IPS-NIHi7 (cell line): ENCODE measurements around the gene MINPP1.
"Not testable (repeated sequence)": the region's sequence is repeated elsewhere in the genome, so short reads cannot be mapped to it uniquely, and the experiment has no call there.

Experiments used
- DNase-seq: peaks from one replicate; pipeline ENCODE4 v3.0.0; 2012; ENCODE audit warnings: mixed read lengths; ENCODE audit errors: extremely low spot score

The MINPP1 gene, protein sequence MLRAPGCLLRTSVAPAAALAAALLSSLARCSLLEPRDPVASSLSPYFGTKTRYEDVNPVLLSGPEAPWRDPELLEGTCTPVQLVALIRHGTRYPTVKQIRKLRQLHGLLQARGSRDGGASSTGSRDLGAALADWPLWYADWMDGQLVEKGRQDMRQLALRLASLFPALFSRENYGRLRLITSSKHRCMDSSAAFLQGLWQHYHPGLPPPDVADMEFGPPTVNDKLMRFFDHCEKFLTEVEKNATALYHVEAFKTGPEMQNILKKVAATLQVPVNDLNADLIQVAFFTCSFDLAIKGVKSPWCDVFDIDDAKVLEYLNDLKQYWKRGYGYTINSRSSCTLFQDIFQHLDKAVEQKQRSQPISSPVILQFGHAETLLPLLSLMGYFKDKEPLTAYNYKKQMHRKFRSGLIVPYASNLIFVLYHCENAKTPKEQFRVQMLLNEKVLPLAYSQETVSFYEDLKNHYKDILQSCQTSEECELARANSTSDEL

DNA sequence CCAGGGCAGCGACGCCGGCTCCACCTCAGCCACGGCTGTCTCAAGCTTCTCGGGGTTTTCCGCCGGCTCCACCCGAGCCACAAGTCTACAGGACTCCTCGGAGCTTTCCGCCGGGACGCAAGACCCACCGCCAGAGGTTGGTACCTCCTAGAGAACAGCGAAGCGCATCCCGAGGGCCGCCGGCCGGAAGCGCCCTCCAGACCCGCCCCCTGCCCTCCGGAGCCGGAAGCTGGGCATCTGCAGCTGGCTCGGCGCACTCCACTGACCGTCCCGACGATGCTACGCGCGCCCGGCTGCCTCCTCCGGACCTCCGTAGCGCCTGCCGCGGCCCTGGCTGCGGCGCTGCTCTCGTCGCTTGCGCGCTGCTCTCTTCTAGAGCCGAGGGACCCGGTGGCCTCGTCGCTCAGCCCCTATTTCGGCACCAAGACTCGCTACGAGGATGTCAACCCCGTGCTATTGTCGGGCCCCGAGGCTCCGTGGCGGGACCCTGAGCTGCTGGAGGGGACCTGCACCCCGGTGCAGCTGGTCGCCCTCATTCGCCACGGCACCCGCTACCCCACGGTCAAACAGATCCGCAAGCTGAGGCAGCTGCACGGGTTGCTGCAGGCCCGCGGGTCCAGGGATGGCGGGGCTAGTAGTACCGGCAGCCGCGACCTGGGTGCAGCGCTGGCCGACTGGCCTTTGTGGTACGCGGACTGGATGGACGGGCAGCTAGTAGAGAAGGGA lies at the start of gene MINPP1:
Gene MINPP1, plus strand, starts transcription at position 254 of the 726 bp plus-strand sequence. Its CDS starts 23 bp downstream, at position 277.
- DNase-seq = peak; percentile 97

DNA sequence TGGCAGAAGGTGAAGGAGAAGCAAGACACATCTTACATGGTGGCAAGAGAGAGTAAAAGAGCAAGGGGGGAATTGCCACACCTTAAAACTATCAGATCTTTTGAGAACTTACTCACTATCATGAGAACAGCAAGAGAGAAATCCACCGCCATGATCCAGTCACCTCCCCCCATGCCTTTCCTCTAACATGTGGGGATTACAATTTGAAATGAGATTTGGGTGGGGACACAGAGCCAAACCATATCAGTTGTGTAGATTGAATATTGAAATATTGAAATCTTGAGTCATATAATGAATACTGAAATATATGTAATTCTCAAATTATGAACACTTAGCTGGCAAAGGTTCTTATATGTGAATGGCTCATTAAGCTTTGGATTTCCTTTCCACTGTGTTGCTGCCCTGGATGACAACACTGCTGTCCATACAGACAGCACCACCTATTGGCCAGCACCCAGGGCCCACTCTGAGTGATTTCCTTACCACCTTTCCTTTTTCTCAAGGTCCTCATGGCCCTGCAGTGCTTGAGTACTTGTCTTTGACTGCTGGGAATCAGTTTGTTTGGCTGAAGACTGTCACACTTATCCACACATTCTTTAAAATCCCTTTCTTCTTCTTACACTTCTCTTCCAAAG lies 48.0 kb upstream of the MINPP1 start:
- not testable (repeated sequence) for DNase-seq

DNA sequence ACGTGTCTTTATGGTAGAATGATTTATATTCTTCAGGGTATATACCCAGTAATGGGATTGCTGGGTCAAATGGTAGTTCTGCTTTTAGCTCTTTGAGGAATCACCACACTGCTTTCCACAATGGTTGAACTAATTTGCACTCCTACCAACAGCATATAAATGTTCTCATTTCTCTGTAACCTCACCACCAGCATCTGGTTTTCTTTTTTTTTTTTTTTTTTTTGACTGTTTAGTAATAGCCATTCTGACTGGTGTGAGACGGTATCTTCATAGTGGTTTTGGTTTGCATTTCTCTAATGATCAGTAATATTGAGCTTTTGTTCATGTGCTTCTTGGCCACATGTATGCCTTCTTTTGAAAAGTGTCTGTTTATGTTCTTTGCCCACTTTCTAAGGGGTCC lies 42.9 kb upstream of the MINPP1 start:
- not testable (repeated sequence) for DNase-seq

DNA sequence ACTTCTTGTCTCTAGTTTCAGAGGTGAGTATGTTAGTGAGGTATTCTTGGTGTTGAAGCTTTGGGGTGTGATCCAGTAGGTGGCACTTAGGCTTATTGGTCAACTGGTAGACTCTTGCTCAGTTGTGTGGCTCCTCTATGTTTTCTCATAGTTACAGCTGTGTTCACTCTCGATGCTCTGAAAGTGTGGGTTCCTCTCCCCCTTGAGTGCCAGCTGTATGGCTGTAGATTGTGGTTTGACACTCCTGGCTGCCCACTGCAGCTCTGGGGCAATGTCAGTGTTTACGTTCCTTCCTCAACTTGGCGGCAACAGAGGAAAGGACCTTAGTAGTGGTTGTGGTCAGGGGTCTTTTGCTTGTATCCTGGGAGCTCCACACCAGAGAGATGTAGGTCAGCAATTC lies 37.8 kb upstream of the MINPP1 start:
- not testable (repeated sequence) for DNase-seq

DNA sequence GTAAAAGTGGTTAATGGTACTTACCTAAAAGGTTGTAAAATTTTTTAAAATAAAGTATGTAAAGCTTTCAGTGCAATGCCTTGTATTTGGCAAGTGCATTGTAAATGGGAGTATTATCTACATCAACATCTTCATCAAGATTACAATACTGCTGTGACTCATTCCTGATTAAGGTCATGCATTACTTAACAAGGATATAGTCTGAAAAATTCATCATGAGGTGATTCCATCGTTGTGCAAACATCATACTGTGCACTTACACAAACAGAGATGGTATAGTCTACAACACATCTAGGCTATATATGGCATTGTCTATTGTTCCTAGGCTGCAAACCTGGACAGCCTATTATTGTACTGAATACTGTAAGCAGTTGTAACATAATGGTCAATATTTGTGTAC lies 16.0 kb upstream of the MINPP1 start:
- not testable (repeated sequence) for DNase-seq

DNA sequence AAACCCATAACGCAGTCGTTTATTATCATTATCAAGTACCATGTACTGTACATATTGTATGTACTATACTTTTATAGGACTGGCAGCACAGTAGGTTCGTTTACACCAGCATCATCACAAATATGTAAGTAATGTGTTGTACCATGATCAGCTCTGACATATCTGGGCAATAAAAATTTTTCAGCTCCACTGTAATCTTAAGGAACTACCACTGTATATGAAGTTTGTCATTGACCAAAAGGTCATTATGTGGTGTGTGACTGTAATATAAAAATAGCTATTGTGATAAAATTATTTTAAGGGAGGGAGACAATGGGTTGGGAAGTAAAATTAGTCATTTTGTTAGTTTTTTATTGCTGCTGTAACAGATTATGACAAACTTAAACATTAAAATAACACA lies 14.4 kb upstream of the MINPP1 start:
- DNase-seq = not testable (repeated sequence)

DNA sequence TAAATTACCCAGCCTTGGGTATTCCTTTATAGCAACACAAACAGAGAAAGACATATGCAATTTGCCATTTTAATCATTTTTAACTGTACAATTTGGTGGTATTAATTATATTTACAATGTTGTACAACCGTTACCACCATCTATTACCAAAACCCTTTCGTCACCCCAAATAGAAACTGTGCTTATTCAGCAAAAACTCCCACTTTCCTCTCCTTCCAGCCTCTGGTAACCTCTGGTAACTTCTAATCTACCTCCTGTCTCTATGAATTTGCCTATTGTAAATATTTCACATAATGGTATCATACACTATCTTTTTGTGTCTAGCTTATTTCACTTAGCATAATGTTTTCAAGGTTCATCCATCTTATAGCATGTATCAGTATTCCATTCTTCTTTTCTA lies 12.2 kb upstream of the MINPP1 start:
- not testable (repeated sequence) for DNase-seq

DNA sequence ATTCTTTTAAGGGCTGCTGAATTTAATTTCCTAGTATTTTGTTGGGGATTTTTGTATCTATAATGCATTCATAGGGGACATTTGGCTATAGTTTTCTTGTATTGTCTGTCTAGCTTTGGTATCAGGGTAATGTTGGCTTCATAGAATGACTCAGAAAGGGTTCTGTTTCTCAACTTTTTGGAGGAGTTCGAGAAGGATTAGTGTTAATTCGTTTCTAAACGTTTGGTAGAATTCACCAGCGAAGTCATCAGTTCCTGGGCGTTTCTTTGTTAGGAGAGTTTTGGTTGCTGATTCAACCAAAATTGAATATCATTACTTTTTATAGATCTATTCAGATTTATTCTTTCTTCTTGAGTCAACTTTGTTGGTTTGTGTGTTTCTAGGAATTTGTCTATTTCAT lies 9.2 kb upstream of the MINPP1 start:
- not testable (repeated sequence) for DNase-seq

DNA sequence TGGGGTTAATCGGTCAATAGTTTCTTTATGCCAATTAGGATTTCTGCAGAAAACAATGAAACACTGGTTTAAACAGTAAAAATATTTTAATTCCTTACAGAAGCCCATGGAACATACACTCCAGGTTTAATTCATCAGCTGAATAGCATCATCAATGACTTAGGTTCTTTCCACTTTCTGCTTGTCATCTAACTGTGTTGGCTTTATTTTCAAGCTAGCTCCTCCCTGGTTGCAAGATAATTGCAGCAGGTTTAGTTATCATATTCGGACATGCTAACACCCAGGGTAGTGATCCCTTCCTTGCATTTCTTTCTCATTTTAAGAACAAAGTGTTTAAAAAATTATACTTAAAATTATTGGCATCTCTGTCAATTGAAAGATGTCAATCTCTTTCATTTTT lies 7.3 kb upstream of the MINPP1 start:
- DNase-seq = not testable (repeated sequence)

DNA sequence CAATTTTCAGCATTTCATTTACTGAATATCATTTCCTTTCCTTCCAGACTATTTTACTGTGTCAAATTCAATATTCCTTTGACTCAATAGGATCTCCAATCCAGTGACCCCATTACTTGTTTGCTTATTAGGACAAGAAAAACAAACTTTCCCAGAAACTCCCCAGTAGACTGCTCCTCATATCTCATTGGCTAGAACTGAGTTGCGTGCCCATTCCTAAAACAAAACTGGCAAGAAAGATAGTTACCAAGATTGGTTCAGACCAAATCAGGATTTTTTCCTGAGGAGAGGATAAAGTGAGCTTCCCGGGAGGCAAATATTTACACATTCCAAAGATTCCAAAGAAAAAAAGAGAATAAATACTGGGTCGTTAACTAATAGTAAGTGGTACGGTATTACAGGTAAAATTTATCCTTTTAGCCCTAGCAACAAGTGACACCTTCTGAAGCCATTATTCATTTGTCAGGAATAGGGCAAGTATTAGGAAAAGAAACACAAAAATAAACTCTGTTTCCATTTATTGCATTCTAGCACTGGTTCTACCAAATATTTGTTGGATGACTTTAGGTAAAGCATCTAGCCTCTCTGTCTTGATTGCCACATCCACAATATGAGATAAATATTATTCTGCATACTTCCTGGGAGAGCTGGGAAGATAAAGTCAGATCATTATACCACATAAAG lies 6.4 kb upstream of the MINPP1 start:
- not testable (repeated sequence) for DNase-seq

DNA sequence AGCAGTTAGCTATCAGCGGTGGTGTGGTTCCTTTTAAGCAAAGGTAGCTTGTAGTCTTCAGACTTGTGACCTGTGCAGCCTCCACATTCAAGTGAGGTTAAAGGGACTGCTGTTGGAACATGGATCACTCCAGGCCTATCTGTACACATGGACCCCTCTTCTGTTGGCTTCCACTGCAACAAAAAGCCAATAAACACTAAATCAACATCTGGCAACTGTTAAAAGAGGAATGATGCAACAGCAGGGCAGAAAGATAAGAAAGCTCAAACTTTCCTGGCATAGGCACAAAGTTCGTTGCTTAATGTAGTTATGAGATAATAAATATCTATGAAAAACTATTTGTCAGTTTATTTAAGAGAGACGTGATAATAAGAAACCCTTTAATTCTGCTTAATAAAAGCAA lies 4.0 kb upstream of the MINPP1 start:
- no peak for DNase-seq

DNA sequence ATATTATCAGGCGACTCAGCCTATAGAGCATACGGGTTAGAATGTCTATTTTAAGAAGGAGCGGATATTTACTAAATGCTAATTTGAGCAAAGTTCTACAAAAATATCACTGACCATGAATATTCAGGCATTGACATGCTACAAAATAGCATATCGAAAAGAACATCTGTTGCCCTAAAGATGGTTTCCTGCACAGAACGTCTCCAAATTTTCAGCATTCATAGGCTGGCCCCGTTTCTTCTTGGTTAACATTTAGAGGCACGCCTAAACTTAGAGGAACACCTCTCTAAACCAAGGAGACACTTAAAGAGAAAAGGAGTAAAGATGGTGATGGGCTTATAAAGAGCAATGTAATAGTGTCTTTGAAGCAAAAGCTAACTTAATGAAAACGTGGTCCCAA lies 1.3 kb upstream of the MINPP1 start:
- DNase-seq = no peak

DNA sequence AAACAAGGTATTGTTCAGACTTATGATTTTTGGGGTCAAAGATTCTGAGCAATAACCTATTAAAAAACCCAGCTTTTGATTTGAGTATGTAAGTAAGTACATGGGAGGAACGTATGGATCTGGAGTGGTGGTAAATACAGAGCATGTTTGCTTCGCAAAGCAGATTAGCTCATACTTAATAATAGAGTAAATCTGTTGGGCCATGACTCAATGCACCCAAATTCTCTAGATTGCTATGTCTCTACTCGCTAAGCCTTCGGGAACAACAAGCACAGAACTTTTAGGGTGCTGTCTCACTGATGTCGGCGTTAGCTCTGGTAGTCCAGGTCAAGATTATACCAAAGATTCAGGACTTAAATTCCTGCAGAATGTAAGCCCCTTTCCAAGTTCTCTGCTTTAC lies 807 bp upstream of the MINPP1 start:
- no peak for DNase-seq

DNA sequence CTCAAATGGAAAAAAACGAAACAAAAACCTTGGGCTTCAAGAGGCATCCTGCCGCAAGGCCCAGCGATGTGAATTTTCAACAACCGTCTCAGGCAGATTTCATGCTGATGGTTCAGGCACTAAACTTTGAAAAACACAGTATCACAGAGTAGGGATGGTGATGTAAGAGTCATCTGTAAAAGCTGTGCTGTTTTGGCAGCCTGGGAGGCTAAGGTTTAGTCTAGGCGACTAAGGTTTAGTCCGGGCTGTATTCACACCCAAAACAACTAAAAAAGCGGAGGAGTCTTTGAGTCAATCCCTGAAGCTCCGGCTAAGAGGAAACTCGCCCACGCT lies 420 bp upstream of the MINPP1 start:
- no peak for DNase-seq

DNA sequence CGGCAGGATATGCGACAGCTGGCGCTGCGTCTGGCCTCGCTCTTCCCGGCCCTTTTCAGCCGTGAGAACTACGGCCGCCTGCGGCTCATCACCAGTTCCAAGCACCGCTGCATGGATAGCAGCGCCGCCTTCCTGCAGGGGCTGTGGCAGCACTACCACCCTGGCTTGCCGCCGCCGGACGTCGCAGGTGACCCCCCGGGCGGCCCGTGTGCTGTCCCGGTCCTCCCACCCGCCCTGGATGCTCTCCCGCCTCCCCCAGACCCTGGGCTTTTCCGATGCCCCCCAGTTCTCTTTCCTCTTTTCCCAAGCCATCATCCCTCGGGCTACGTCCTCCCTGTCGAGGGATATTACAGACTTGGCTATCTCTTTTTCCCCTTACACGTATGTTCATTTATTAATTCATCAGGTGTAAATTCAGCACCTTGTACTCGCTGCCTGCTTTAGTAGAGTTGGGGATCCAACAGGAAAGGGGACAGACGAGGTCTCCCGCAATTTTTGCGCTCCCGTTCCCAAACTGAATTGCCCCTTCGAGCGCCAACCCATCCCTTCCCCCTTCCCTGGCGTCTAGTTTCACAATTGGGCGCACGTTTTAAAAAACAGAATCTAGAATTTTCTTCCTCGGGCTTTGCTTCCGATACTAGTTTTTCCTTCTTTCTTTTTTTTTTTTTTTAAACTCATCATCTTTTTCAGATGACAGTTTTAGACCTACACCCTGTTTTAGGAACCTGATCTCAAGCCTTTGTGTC lies 846 bp downstream of the MINPP1 start:
- peak; percentile 84 for DNase-seq

DNA sequence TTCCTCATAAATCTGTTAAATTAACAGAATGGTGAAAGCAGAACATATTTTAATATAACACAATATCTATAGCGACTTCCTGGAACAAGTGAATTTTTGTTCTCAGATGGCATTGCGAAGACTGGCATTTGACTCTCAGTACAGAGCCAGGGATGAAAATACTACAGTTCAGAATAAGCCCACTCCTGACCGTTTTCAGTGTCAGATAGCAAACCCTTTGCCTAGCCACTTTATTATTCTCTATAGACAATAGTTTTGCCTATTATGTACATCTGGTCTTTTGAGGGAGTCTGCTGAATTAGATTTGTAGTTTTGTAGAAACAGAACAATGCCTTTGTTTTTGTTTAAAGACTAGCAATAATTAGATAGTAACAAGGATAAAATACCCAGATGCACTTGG lies 2.3 kb downstream of the MINPP1 start:
- DNase-seq = no peak

DNA sequence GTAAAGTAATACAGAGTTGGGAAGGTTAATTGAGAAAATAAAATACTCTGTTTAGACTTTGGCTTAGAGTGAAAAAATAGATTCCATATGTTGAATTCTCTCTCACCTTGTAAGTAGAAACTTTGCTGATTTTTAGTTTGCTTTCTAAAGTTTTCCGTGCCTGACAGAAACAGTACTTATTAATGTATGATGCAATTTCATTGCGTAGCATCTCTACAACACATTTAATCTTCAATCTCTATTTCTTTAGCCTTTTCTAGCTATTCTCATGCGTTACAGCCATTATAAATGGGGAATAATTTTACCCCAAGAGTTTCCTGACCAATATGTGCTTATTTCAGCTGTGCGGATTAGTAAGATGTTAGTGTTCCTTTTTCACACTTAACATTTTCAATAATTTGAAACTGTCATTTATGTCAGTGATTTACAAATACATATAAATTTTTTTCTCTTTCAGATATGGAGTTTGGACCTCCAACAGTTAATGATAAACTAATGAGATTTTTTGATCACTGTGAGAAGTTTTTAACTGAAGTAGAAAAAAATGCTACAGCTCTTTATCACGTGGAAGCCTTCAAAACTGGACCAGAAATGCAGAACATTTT lies 3.3 kb downstream of the MINPP1 start:
- no peak for DNase-seq

DNA sequence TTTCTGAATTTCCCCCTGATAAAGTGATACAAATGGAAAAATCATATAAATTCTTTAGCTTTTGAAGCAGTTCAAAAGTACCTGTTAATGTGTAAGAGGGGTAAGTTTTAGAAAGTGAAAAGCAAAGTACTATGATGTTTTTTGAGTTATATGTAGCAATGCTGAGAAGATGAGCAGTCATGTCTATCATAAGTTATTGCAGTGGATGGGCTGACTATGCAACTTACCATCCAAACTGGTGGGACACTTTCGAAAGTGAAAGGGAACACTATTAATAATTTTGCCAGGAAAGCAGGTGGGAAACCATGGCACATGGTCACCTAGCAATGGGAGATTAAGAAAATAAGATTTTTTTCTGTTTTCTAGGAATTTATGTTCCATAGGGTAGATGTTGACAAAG lies 4.1 kb downstream of the MINPP1 start:
- DNase-seq = no peak

DNA sequence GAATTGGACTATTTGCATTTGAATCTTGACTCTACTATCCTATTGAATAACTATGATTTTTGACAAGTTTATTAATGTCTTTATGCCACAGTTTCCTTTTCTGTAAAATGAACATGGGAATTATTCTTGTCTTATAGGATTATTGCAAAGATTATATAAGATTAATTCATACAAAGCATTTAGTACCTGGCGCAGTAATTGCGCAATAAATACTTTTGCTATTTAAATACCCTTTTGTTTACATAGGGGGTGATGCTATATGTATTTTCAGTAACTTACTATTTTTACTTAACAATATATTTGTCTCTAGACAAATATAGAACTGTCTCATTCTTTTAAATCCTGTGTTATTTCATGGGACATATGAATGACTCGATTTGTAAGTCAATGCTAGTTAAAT lies 5.3 kb downstream of the MINPP1 start:
- no peak for DNase-seq

DNA sequence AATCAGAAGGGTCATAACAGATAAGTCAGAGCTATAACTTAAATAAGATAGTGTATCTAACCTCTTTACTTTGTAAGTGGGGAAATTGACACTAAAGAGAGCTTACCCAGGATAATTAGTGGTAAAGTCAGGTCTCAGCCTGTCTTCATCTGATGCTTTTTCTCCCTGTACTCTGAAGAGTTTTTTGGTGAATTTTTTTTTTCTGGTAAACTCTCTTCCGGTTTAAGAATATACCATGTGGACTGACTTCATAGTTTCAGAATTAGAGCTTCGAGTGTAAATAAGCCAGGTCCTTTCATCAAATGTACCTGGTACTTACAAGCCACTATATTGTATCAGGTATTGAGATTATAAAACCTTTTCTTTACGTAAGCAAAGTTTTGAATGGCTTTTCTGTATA lies 6.8 kb downstream of the MINPP1 start:
- no peak for DNase-seq

DNA sequence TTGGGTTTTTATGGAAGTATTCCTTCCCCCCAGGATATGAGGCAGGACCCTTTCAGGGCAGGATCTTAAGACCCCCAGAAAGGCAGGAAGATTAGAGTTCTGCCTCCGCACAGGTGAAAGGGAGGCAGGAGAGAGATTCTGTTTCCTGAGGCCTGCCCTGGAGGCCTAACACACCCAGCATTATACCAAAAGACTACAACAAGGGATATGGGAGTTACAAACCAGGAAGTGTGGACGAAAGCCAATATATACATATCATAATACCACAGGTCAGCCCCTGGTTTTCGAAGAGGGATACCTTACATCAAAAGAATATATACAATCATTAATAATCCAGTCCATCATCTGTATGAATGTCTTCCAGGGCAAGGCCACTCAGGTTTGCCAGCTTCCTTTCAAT lies 14.2 kb downstream of the MINPP1 start:
- DNase-seq = no peak
